Hepatocyte (in vitro differentiated cells): Measurements from ENCODE around the gene SHTN1. TPM values are rescaled to one million over a fixed set of nuclear protein-coding genes. Genes with fewer than 3 reads are reported as not detected.

ENCODE experiments used
- DNase-seq: peaks from one replicate; pipeline ENCODE4 v3.0.0-alpha.2; 2016; ENCODE audit warnings: low spot score
- H2AFZ ChIP-seq: fragments of 200-600 bp; sonication (generic); 2 replicates; pipeline ENCODE4 v1.6.0; 2016; ENCODE audit warnings: antibody characterized with exemption, mild to moderate bottlenecking
- H3K27ac ChIP-seq: fragments of 200-600 bp; sonication (generic); 2 replicates; pipeline ENCODE4 v1.5.1; 2016; ENCODE audit warnings: mild to moderate bottlenecking
- H3K27me3 ChIP-seq: fragments of 200-600 bp; sonication (generic); 2 replicates; pipeline ENCODE4 v1.6.1; 2016
- H3K36me3 ChIP-seq: fragments of 200-600 bp; sonication (generic); replicated peaks from 2 replicates; pipeline ENCODE4 v1.5.1; 2016; ENCODE audit warnings: low read depth; ENCODE audit not compliant: insufficient read depth
- H3K4me1 ChIP-seq: fragments of 200-600 bp; sonication (generic); 2 replicates; pipeline ENCODE4 v1.5.1; 2016; ENCODE audit warnings: mild to moderate bottlenecking, moderate library complexity; ENCODE audit not compliant: insufficient read depth
- H3K4me2 ChIP-seq: fragments of 200-600 bp; sonication (generic); 2 replicates; pipeline ENCODE4 v1.6.0; 2016
- H3K4me3 ChIP-seq: fragments of 200-600 bp; sonication (generic); 2 replicates; pipeline ENCODE4 v1.5.1; 2016; ENCODE audit warnings: mild to moderate bottlenecking
- H3K79me2 ChIP-seq: fragments of 200-600 bp; sonication (generic); 2 replicates; pipeline ENCODE4 v1.6.0; 2017; ENCODE audit warnings: mild to moderate bottlenecking
- H3K9me2 ChIP-seq: fragments of 200-600 bp; sonication (generic); replicated peaks from 2 replicates; pipeline ENCODE4 v1.6.0; 2017; ENCODE audit warnings: mild to moderate bottlenecking; ENCODE audit not compliant: insufficient read depth
- H3K9me3 ChIP-seq: fragments of 200-600 bp; sonication (generic); 2 replicates; pipeline ENCODE4 v1.5.1; 2016; ENCODE audit warnings: low read depth, mild to moderate bottlenecking
- H4K20me1 ChIP-seq: fragments of 200-600 bp; sonication (generic); 2 replicates; pipeline ENCODE4 v1.6.0; 2016; ENCODE audit warnings: mild to moderate bottlenecking; ENCODE audit not compliant: insufficient read depth, poor library complexity, severe bottlenecking
- CTCF ChIP-seq: fragments of 200-600 bp; sonication (generic); IDR thresholded peaks from 2 replicates; pipeline ENCODE4 v1.5.1; 2016; ENCODE audit warnings: antibody characterized with exemption, mild to moderate bottlenecking; ENCODE audit not compliant: poor library complexity
- EZH2 ChIP-seq: fragments of 200-600 bp; sonication (generic); IDR thresholded peaks from 2 replicates; pipeline ENCODE4 v1.6.1; 2016; ENCODE audit warnings: antibody characterized with exemption, mild to moderate bottlenecking, borderline replicate concordance
- EZH2phosphoT487 ChIP-seq: fragments of 200-600 bp; sonication (generic); IDR thresholded peaks from one replicate; pipeline ENCODE4 v1.6.1; 2018; ENCODE audit warnings: antibody characterized with exemption, mild to moderate bottlenecking, low read depth, moderate library complexity; ENCODE audit not compliant: unreplicated experiment, severe bottlenecking
- WGBS: methylation state at CpG from one replicate; pipeline ENCODE4 v1.1.6; 2016; ENCODE audit warnings: low lambda C conversion rate; ENCODE audit errors: missing lambda C conversion rate; 5-methylcytosine and 5-hydroxymethylcytosine counted together
- polyA plus RNA-seq: library from polyadenylated mRNA; unstranded; fragments of >200 nt; fragmentation: Nextera tagmentation; extraction: Ambion mirVana; gene quantifications from 2 replicates; pipeline ENCODE4 v1.2.1, GENCODE V29; 2016
- total RNA-seq: library from RNA; depleted of rRNA; stranded (reverse); fragments of >200 nt; gene quantifications from 2 replicates; pipeline ENCODE4 v1.2.3, GENCODE V29; 2014

Gene SHTN1
- total and polyA plus RNA-seq, 2 experiments from 2014 or later = 15.6 to 27.7 TPM

GRCh38 chr10:116866987-116867595, 137.9 kb downstream of the SHTN1 start:
- Histone ChIP-seq H3K4me3 (no peak overlapping the region), H3K79me2 (no peaks in the 10 kb centered on the region), H3K9me3 (no peaks in the 10 kb centered on the region), H3K27me3 (no peaks in the 10 kb centered on the region), H3K36me3 (no peaks in the 10 kb centered on the region), H3K4me1 (peaks cover 10% of the 10 kb centered on the region), H3K4me2 (no peak overlapping the region), H4K20me1 (no peaks in the 10 kb centered on the region), H3K9me2 (no peaks in the 10 kb centered on the region), H3K27ac (no peak overlapping the region), H2AFZ (no peak overlapping the region)
- no peak for TF ChIP-seq EZH2phosphoT487
- TF ChIP-seq CTCF = no peak
- no peak for TF ChIP-seq EZH2
- no peak for DNase-seq
- 90% methylated on average over 6 of the region's 6 CpGs for WGBS

GRCh38 chr10:116866066-116866465, 138.9 kb downstream of the SHTN1 start:
- TF ChIP-seq EZH2phosphoT487 = no peak
- Histone ChIP-seq H3K79me2 (no peaks in the 10 kb centered on the region), H3K36me3 (no peaks in the 10 kb centered on the region), H4K20me1 (no peaks in the 10 kb centered on the region), H3K27ac (no peak overlapping the region), H2AFZ (no peak overlapping the region), H3K27me3 (no peaks in the 10 kb centered on the region), H3K4me1 (peaks cover 6% of the 10 kb centered on the region), H3K4me2 (no peak overlapping the region), H3K9me3 (no peaks in the 10 kb centered on the region), H3K9me2 (no peaks in the 10 kb centered on the region), H3K4me3 (no peak overlapping the region)
- WGBS = 64% methylated on average over 2 of the region's 2 CpGs
- no peak for DNase-seq

- H3K4me1 ChIP-seq = no peaks in the 10 kb centered on the region
- no peak overlapping the region for H2AFZ ChIP-seq
- H3K9me2 ChIP-seq = no peaks in the 10 kb centered on the region
- H4K20me1 ChIP-seq = no peaks in the 10 kb centered on the region
- no peak overlapping the region for H3K4me3 ChIP-seq
- no peaks in the 10 kb centered on the region for H3K9me3 ChIP-seq
- no peak for TF ChIP-seq EZH2phosphoT487
- TF ChIP-seq CTCF = no peak
- TF ChIP-seq EZH2 = no peak
- no peak overlapping the region for H3K27ac ChIP-seq
- WGBS = 93% methylated on average over 4 of the region's 4 CpGs
- no peaks in the 10 kb centered on the region for H3K36me3 ChIP-seq
- no peak overlapping the region for H3K4me2 ChIP-seq
- no peak for DNase-seq
- no peaks in the 10 kb centered on the region for H3K27me3 ChIP-seq
- H3K79me2 ChIP-seq = no peaks in the 10 kb centered on the region
Measured at GRCh38 chr10:116864436-116864835, 140.6 kb downstream of the SHTN1 start.

GRCh38 chr10:116861796-116862195, 143.2 kb downstream of the SHTN1 start:
- no peak for DNase-seq
- WGBS = 52% methylated on average over 2 of the region's 2 CpGs
- Histone ChIP-seq H3K4me3 (no peak overlapping the region), H3K9me2 (no peaks in the 10 kb centered on the region), H3K79me2 (no peaks in the 10 kb centered on the region), H2AFZ (no peak overlapping the region), H3K4me1 (no peaks in the 10 kb centered on the region), H3K27ac (no peak overlapping the region), H3K4me2 (no peak overlapping the region), H3K9me3 (peaks cover 6% of the 10 kb centered on the region), H3K27me3 (no peaks in the 10 kb centered on the region), H3K36me3 (no peaks in the 10 kb centered on the region), H4K20me1 (no peaks in the 10 kb centered on the region)
- TF ChIP-seq EZH2phosphoT487 (no peak), CTCF (no peak), EZH2 (no peak)
